ENCODE results near the gene PMM2.
"Not testable (repeated sequence)": the region's sequence is repeated elsewhere in the genome, so short reads cannot be mapped to it uniquely, and the experiment has no call there.

Gene PMM2

DNA sequence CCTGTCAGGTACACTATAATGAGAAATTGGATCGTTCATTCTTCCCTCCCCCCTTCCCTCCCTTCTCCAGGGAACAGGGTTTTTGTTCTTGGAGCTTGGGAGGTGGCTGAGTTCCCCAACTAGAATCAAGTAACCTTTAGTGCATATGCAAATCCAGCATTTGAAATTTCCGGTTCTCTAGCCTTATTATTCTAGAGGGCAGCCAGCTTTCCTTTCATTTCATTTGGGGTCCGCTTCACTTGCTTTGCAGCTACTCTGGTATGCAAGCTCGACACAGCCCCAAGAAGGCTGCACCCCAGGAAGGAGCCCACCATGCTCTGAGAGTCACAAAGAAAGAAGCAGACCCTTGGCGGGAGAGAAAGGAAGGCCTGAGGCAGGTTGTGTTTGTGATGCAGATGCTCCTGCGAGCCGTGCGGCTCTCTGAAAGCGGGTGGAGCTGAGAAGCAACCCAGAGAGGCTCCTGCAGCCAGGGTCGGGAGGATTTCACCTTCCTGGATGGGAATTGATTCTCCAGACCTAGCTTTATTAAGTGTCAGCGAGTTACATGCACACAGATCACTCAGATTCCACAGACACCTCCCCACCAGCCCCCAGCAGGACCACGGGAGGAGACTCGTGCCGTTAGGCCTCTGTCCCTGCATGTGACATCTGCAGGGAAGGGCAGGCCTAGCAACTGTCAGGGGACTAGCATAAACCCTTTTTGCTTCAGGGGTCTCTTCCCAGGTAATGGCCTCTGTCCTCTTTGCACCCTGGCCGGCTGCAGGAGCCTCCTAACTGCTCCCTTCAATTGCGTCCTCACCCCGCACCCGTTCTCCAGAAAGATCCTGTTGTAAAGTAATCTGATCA is 34.5 kb downstream of the PMM2 start:
- no peak overlapping the region for H3K4me3 ChIP-seq
- H3K9me3 ChIP-seq: no peaks in the 10 kb centered on the region
- TF ChIP-seq, protein P1, sequence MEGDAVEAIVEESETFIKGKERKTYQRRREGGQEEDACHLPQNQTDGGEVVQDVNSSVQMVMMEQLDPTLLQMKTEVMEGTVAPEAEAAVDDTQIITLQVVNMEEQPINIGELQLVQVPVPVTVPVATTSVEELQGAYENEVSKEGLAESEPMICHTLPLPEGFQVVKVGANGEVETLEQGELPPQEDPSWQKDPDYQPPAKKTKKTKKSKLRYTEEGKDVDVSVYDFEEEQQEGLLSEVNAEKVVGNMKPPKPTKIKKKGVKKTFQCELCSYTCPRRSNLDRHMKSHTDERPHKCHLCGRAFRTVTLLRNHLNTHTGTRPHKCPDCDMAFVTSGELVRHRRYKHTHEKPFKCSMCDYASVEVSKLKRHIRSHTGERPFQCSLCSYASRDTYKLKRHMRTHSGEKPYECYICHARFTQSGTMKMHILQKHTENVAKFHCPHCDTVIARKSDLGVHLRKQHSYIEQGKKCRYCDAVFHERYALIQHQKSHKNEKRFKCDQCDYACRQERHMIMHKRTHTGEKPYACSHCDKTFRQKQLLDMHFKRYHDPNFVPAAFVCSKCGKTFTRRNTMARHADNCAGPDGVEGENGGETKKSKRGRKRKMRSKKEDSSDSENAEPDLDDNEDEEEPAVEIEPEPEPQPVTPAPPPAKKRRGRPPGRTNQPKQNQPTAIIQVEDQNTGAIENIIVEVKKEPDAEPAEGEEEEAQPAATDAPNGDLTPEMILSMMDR (IDR thresholded peaks at IDR 0.05): no peak
- no peaks in the 10 kb centered on the region for H3K27me3 ChIP-seq
- DNase-seq: no peak
- peaks cover 6 to 34% (median 34%) of the 10 kb centered on the region in 3 donors for H3K36me3 ChIP-seq
- H3K27ac ChIP-seq: no peak overlapping the region
- no peaks in the 10 kb centered on the region for H3K4me1 ChIP-seq
- intact Hi-C loops (cut with DNase I; ENCODE audit: low total_unique reads): no loop called here

DNA sequence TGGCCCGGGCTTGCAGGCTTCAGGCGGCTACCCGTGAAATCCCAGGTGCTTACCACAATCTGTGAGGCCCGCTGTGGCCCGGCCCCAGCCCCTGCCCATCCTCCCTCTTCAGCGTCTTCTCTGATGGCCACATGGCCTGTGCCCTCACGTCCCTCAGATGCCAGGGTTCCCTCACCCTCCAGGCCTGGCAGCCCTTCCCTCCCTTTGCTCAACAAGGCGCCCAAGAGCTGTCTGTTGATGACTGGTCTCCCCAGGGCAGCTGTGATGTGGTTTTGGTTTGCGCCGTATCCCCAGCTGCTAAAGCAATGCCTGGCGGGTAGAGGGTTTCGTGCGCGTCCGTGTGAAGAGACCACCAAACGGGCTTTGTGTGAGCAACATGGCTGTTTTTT is 35.1 kb downstream of the PMM2 start:
- TF ChIP-seq, protein P1 (IDR thresholded peaks at IDR 0.05): no peak
- intact Hi-C loops (cut with DNase I; ENCODE audit: low total_unique reads): no loop called here
- H3K27ac ChIP-seq: no peak overlapping the region
- no peak overlapping the region for H3K4me3 ChIP-seq
- peaks cover 6 to 34% (median 34%) of the 10 kb centered on the region in 3 donors for H3K36me3 ChIP-seq
- DNase-seq: no peak
- H3K4me1 ChIP-seq: no peaks in the 10 kb centered on the region
- no peaks in the 10 kb centered on the region for H3K9me3 ChIP-seq
- no peaks in the 10 kb centered on the region for H3K27me3 ChIP-seq

DNA sequence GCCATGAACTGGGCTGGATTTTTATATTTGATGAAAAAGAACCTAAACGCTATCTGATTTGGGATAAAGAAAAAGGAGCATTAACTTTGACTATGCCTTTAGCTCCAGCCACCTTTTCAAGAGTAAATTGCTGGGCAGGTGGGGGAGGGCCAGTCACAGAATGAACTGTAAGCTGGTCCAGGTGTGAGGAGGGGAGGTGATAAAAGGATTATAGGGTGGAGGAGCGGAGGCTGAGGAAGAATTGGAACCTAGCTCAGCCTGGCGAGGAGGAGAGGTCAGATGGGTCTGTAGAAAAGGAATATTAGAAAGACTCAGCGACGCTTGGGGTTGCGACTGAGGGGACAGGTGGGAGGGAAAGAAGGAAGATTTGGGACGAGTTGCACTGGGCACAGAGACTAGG is 39.2 kb downstream of the PMM2 start:
- H3K36me3 ChIP-seq; H3K9me3 ChIP-seq; DNase-seq; H3K27ac ChIP-seq; intact Hi-C loops (cut with DNase I; ENCODE audit: low total_unique reads); H3K27me3 ChIP-seq; H3K4me3 ChIP-seq; H3K4me1 ChIP-seq: not testable (repeated sequence)

DNA sequence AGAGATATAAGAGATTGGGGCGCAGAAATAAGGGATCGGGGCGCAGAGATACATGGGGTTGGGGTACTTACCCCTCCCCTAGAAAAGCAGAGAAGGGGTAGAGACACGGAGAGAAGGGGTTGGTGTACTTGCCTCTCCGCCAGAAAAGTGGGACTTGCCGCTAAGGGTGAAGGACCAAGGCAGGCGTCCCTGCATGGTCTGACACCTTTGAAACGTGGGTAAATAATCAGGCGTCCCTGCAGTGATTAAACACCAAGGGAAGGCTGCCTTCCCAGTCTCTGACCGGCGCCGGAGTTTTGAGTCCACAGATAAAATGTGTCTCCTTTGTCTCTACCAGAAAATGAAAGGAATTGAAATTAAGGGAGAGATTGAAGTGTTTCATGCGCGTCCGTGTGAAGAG is 40.0 kb downstream of the PMM2 start:
- not testable (repeated sequence) for H3K27me3 ChIP-seq

DNA sequence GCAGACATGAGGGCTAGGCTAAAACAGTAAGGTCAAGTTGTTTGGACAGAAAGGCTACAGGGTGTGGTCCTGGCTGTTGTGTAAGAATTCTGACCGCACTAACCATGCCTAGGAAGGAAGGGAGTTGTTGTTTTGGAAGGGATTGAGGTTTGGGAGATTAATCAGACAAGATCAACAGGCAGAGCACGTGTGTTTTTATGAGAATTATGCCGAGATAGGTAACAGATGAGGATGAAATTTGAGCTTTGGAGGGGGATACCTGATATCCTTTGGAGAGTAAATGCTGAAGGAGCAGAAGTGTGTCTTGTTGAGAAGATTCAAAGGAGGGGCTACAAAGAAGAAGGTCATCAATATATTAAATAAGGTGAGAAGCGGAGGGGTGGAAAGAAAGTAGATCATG is 44.4 kb downstream of the PMM2 start:
- H3K36me3 ChIP-seq; intact Hi-C loops (cut with DNase I; ENCODE audit: low total_unique reads); H3K4me1 ChIP-seq; DNase-seq; H3K27ac ChIP-seq; H3K27me3 ChIP-seq; H3K9me3 ChIP-seq; H3K4me3 ChIP-seq: not testable (repeated sequence)

More for the DNA sequence above, 40.0 kb downstream of the PMM2 start:
- H3K4me1 ChIP-seq; H3K9me3 ChIP-seq; H3K4me3 ChIP-seq; H3K27ac ChIP-seq; H3K36me3 ChIP-seq; intact Hi-C loops (cut with DNase I; ENCODE audit: low total_unique reads); DNase-seq: not testable (repeated sequence)

DNA sequence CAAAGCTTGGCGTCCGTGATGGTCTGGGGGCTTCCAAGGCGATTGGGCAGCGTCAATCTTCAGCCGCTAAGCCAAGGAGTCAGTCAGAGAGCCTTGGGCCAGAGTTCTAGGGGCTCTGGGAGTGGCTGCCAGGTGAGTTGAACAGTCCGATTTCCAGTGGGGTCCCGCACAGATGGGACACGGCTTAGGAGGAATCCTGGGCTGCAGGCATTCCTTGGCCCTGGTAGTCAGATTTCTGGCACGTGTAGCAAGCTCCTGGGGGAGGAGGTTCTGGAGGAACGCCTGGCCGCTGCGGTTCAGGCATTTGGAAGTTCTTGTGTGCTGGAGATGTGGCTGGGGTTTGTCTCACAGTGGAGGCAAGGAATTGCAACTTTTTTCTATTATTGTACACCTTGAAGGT is 45.7 kb downstream of the PMM2 start:
- H3K4me3 ChIP-seq; H3K36me3 ChIP-seq; H3K9me3 ChIP-seq; H3K4me1 ChIP-seq; H3K27ac ChIP-seq; H3K27me3 ChIP-seq; DNase-seq; intact Hi-C loops (cut with DNase I; ENCODE audit: low total_unique reads): not testable (repeated sequence)

DNA sequence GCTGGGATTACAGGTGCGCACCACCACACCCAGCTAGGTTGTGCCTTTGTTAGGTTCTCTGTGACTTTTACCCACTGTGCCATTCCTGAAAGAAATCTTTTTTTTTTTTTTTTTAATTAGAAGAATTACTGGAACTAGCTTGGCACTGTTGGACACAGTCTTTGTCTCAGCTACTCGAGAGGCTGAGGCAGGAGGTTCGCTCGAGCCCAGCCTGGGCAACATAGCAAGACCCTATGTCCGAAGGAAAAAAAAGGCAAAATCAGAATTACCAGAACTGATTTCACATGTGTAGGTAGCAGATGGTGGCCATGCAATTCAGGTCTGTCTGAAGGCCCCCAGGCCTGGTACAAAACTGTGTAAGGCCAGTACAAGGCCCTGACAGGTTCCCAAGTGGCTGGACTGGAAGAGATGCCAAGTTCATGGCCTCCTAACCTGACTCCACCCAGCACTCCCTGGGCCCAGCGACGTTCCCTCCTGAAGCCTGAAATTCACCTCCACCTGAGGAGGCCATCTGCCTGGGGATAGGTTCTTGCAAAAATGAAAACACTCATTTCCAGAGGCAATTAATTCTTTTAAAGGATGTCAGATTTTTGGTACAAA is 48.2 kb downstream of the PMM2 start:
- Histone ChIP-seq H3K36me3 (peaks cover 15 to 34% (median 23%) of the 10 kb centered on the region in 3 donors), H3K4me3 (no peak overlapping the region), H3K4me1 (peaks cover 0 to 8% (median 7%) of the 10 kb centered on the region in 4 donors), H3K9me3 (no peaks in the 10 kb centered on the region), H3K27me3 (no peaks in the 10 kb centered on the region), H3K27ac (no peak overlapping the region)
- TF ChIP-seq, protein P1 (IDR thresholded peaks at IDR 0.05): no peak
- intact Hi-C loops (cut with DNase I; ENCODE audit: low total_unique reads): no loop called here
- DNase-seq: no peak
